A673 (cell line): Measurements from ENCODE around the gene BPI. TPM values are rescaled to one million over a fixed set of nuclear protein-coding genes. Genes with fewer than 3 reads are reported as not detected.

Source experiments
- BruUV-seq: library from RNA; stranded (reverse); fragments of 400-500 nt; replicated peaks from 2 replicates; lab custom pipeline; 2021; lab: Mats Ljungman, UMichigan
- CTCF ChIA-PET: fragments of 300-600 bp; sonication (Branson Sonifier 250); formaldehyde crosslinking; loops from one replicate; lab custom pipeline; 2022; ENCODE audit warnings: antibody characterized with exemption; lab: Charles Lee
- POLR2A ChIA-PET: fragments of 300-600 bp; sonication (Branson Sonifier 250); formaldehyde crosslinking; loops from one replicate; lab custom pipeline; 2022; ENCODE audit warnings: antibody characterized with exemption; ENCODE audit not compliant: low non-redundant PET; lab: Charles Lee
- DNase-seq: peaks from one replicate; pipeline ENCODE4 v3.0.0-alpha.2; 2015; ENCODE audit warnings: low spot score
- H3K27ac ChIP-seq: fragments of 200-600 bp; sonication (generic); 2 replicates; pipeline ENCODE4 v1.5.1; 2016; ENCODE audit warnings: mixed run types, low read depth, mild to moderate bottlenecking, mixed read lengths, antibody characterized with exemption, low read length; ENCODE audit not compliant: poor library complexity, severe bottlenecking
- H3K27me3 ChIP-seq: fragments of 200-600 bp; sonication (generic); replicated peaks from 2 replicates; pipeline ENCODE4 v1.6.1; 2017; ENCODE audit warnings: mixed run types, low read depth, mild to moderate bottlenecking, mixed read lengths, antibody characterized with exemption, low read length; ENCODE audit not compliant: insufficient read depth, poor library complexity
- H3K36me3 ChIP-seq: fragments of 200-600 bp; sonication (generic); 2 replicates; pipeline ENCODE4 v1.6.1; 2016; ENCODE audit warnings: mixed run types, mild to moderate bottlenecking, mixed read lengths, antibody characterized with exemption, low read length; ENCODE audit not compliant: insufficient read depth, poor library complexity, severe bottlenecking
- H3K4me1 ChIP-seq: fragments of 200-600 bp; sonication (generic); 2 replicates; pipeline ENCODE4 v1.6.1; 2017; ENCODE audit warnings: mixed run types, mild to moderate bottlenecking, mixed read lengths, antibody characterized with exemption, low read length; ENCODE audit not compliant: insufficient read depth, poor library complexity, severe bottlenecking
- H3K4me3 ChIP-seq: fragments of 200-600 bp; sonication (generic); 2 replicates; pipeline ENCODE4 v1.5.1; 2016; ENCODE audit warnings: low read depth, mixed run types, mild to moderate bottlenecking, mixed read lengths, low read length; ENCODE audit not compliant: poor library complexity, severe bottlenecking
- H3K9me3 ChIP-seq: fragments of 200-600 bp; sonication (generic); 2 replicates; pipeline ENCODE4 v1.6.1; 2016; ENCODE audit warnings: mixed run types, low read depth, mild to moderate bottlenecking, mixed read lengths, antibody characterized with exemption, low read length; ENCODE audit not compliant: poor library complexity, severe bottlenecking
- CTCF ChIP-seq: fragments of 300-800, 200-600 bp; sonication (generic); conservative IDR thresholded peaks from 2 replicates; pipeline ENCODE4 v1.5.1; 2017; ENCODE audit warnings: low read depth, mild to moderate bottlenecking, antibody characterized with exemption, low read length, moderate library complexity, mixed read lengths
- EZH2 ChIP-seq: fragments of 200-600 bp; sonication (generic); IDR thresholded peaks from 2 replicates; pipeline ENCODE4 v1.6.1; 2017; ENCODE audit warnings: borderline replicate concordance, low read depth, mild to moderate bottlenecking, mixed read lengths, antibody characterized with exemption, low read length; ENCODE audit not compliant: poor library complexity, severe bottlenecking
- intact Hi-C: fragments of 100-400 bp; cut with micrococcal nuclease; formaldehyde crosslinking; loops from one replicate; pipeline ENCODE4 v1.10.0; 2022; ENCODE audit not compliant: unreplicated experiment
- total RNA-seq: library from RNA; stranded (reverse); gene quantifications from 2 replicates; pipeline ENCODE4 v1.2.3, GENCODE V29; 2021

BPI gene
- total RNA-seq, 1 experiment from 2014 or later: not detected

GRCh38 chr20:38350879-38351775 lies 47.2 kb downstream of the BPI start:
- TF ChIP-seq CTCF (no peak), EZH2 (no peak)
- H3K4me3 ChIP-seq: no peak overlapping the region
- no TSS peak for BruUV-seq
- no peak overlapping the region for H3K27ac ChIP-seq
- H3K4me1 ChIP-seq: no peaks in the 10 kb centered on the region
- no peaks in the 10 kb centered on the region for H3K36me3 ChIP-seq
- H3K9me3 ChIP-seq: no peaks in the 10 kb centered on the region
- POLR2A ChIA-PET: no interaction called here
- intact Hi-C loops: no loop called here
- no peaks in the 10 kb centered on the region for H3K27me3 ChIP-seq
- CTCF ChIA-PET: no interaction called here
- no peak for DNase-seq

GRCh38 chr20:38353316-38353715 lies 49.4 kb downstream of the BPI start:
- no peaks in the 10 kb centered on the region for H3K27me3 ChIP-seq
- TF ChIP-seq EZH2 (no peak), CTCF (no peak)
- DNase-seq: no peak
- H3K36me3 ChIP-seq: no peaks in the 10 kb centered on the region
- H3K9me3 ChIP-seq: no peaks in the 10 kb centered on the region
- no peak overlapping the region for H3K27ac ChIP-seq
- H3K4me3 ChIP-seq: no peak overlapping the region
- CTCF ChIA-PET: interaction anchor here (0.6 to 1.1 kb wide), 3 partner anchors 23 to 55 kb away, joined by 3 to 8 read pairs (median 5); no protein-coding TSS in a partner anchor
- H3K4me1 ChIP-seq: no peaks in the 10 kb centered on the region
- POLR2A ChIA-PET: interaction anchor here (0.6 kb wide), 1 partner anchor 48 kb away, joined by 3 read pairs; no protein-coding TSS in a partner anchor
- BruUV-seq: no TSS peak
- intact Hi-C loops: no loop called here

- DNase-seq: no peak
- no TSS peak for BruUV-seq
- intact Hi-C loops: no loop called here
- H3K27me3 ChIP-seq: no peaks in the 10 kb centered on the region
- ChIA-PET POLR2A (interaction anchor here (0.6 kb wide), 1 partner anchor 225 kb away, joined by 3 read pairs; no protein-coding TSS in a partner anchor), CTCF (no interaction called here)
- H3K36me3 ChIP-seq: no peaks in the 10 kb centered on the region
- no peaks in the 10 kb centered on the region for H3K4me1 ChIP-seq
- H3K4me3 ChIP-seq: no peak overlapping the region
- TF ChIP-seq EZH2 (no peak), CTCF (no peak)
- H3K9me3 ChIP-seq: no peaks in the 10 kb centered on the region
- H3K27ac ChIP-seq: no peak overlapping the region
These were observed 50.3 kb downstream of the BPI start for GRCh38 chr20:38354227-38354626.
